Measurements from ENCODE around the gene TNNI3K.

- TF ChIP-seq, protein P1, sequence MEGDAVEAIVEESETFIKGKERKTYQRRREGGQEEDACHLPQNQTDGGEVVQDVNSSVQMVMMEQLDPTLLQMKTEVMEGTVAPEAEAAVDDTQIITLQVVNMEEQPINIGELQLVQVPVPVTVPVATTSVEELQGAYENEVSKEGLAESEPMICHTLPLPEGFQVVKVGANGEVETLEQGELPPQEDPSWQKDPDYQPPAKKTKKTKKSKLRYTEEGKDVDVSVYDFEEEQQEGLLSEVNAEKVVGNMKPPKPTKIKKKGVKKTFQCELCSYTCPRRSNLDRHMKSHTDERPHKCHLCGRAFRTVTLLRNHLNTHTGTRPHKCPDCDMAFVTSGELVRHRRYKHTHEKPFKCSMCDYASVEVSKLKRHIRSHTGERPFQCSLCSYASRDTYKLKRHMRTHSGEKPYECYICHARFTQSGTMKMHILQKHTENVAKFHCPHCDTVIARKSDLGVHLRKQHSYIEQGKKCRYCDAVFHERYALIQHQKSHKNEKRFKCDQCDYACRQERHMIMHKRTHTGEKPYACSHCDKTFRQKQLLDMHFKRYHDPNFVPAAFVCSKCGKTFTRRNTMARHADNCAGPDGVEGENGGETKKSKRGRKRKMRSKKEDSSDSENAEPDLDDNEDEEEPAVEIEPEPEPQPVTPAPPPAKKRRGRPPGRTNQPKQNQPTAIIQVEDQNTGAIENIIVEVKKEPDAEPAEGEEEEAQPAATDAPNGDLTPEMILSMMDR (IDR thresholded peaks at IDR 0.05): no peak
- TF ChIP-seq POLR2A (IDR thresholded peaks at IDR 0.05): no peak
Observed at GRCh38 chr1:74317663-74318062, 82.5 kb downstream of the TNNI3K start.
